GM20000 (cell line): ENCODE results near the gene TK1.

Source experiments
- DNase-seq: peaks from one replicate; pipeline ENCODE4 v3.0.0; 2012; ENCODE audit warnings: low spot score
- CTCF ChIP-seq: IDR thresholded peaks from 2 replicates; pipeline ENCODE4 v1.5.1; 2012; ENCODE audit warnings: mild to moderate bottlenecking, control low read depth; ENCODE audit errors: extremely low read depth, missing control alignments

Gene TK1

GRCh38 chr17:78154903-78155811 lies 31.7 kb downstream of the TK1 start:
- peak; percentile 69 for DNase-seq
- no peak for TF ChIP-seq CTCF

GRCh38 chr17:78151514-78152008 lies 35.3 kb downstream of the TK1 start:
- no peak for DNase-seq
- no peak for TF ChIP-seq CTCF

GRCh38 chr17:78148286-78149016 lies 38.4 kb downstream of the TK1 start:
- DNase-seq = no peak
- no peak for TF ChIP-seq CTCF

GRCh38 chr17:78147315-78147998 lies 39.4 kb downstream of the TK1 start:
- peak; percentile 55 for DNase-seq
- no peak for TF ChIP-seq CTCF

- no peak for TF ChIP-seq CTCF
- no peak for DNase-seq
Measured at GRCh38 chr17:78146881-78147280, 40.0 kb downstream of the TK1 start.

GRCh38 chr17:78146471-78146869 lies 40.4 kb downstream of the TK1 start:
- no peak for TF ChIP-seq CTCF
- DNase-seq = no peak
